Caco-2 (cell line): ENCODE measurements around the gene ST3GAL3. TPM values are rescaled to one million over a fixed set of nuclear protein-coding genes. Genes with fewer than 3 reads are reported as not detected.

ENCODE experiments used
- BruUV-seq: library from RNA; stranded (reverse); fragments of 400-500 nt; replicated peaks from 2 replicates; lab custom pipeline; 2021; lab: Mats Ljungman, UMichigan
- CTCF ChIA-PET: fragments of 300-600 bp; sonication (Branson Sonifier 250); formaldehyde crosslinking; loops from one replicate; lab custom pipeline; 2022; ENCODE audit warnings: antibody characterized with exemption; lab: Charles Lee
- POLR2A ChIA-PET: fragments of 300-600 bp; sonication (Branson Sonifier 250); formaldehyde crosslinking; loops from one replicate; lab custom pipeline; 2022; ENCODE audit warnings: antibody characterized with exemption; lab: Charles Lee
- DNase-seq, 2 experiments: peaks; one replicate each; pipeline versions ENCODE4 v3.0.0 to v3.0.0-alpha.2; 2020 to 2022
- H3K27me3 ChIP-seq: replicated peaks from 2 replicates; pipeline ENCODE4 v1.6.0; 2011; ENCODE audit warnings: low read length; ENCODE audit not compliant: control insufficient read depth, insufficient read depth
- H3K36me3 ChIP-seq: 2 replicates; pipeline ENCODE4 v1.5.1; 2011; ENCODE audit warnings: low read length; ENCODE audit not compliant: control insufficient read depth, insufficient read depth
- H3K4me1 ChIP-seq: fragments of 250-450 bp; sonication (Bioruptor Pico); 2 replicates; pipeline ENCODE4 v1.5.1; 2020; ENCODE audit warnings: mild to moderate bottlenecking
- H3K4me3 ChIP-seq: 2 replicates; pipeline ENCODE4 v1.5.1; 2011; ENCODE audit warnings: low read depth, mild to moderate bottlenecking, control low read depth, low read length
- H3K9me3 ChIP-seq: fragments of 250-450 bp; sonication (Bioruptor Pico); 2 replicates; pipeline ENCODE4 v1.5.1; 2020; ENCODE audit warnings: mild to moderate bottlenecking, moderate library complexity
- H3K27ac Mint-ChIP-seq: one replicate; pipeline ENCODE4 v1.8.0; 2022; ENCODE audit warnings: mixed read lengths; ENCODE audit not compliant: unreplicated experiment
- H3K27me3 Mint-ChIP-seq: one replicate; pipeline ENCODE4 v1.8.0; 2022; ENCODE audit warnings: mixed read lengths; ENCODE audit not compliant: insufficient read depth, unreplicated experiment
- H3K36me3 Mint-ChIP-seq: one replicate; pipeline ENCODE4 v1.8.0; 2022; ENCODE audit warnings: mild to moderate bottlenecking, mixed read lengths; ENCODE audit not compliant: insufficient read depth, unreplicated experiment
- H3K4me1 Mint-ChIP-seq: one replicate; pipeline ENCODE4 v1.8.0; 2022; ENCODE audit warnings: low read depth, mixed read lengths; ENCODE audit not compliant: unreplicated experiment
- H3K4me3 Mint-ChIP-seq: one replicate; pipeline ENCODE4 v1.8.0; 2022; ENCODE audit warnings: mild to moderate bottlenecking, moderate library complexity, mixed read lengths; ENCODE audit not compliant: unreplicated experiment
- H3K9me3 Mint-ChIP-seq: one replicate; pipeline ENCODE4 v1.8.0; 2022; ENCODE audit warnings: mixed read lengths; ENCODE audit not compliant: unreplicated experiment
- CTCF ChIP-seq, 2 experiments: fragments of 200-600 bp in 1 of 2; IDR thresholded peaks; 1 replicate in 1 of 2; 2 replicates in 1 of 2; pipeline versions ENCODE4 v1.5.1 to v1.8.0; 2011 to 2022; ENCODE audit warnings: antibody characterized with exemption in 1 of 2, control low read depth in 1 of 2, inconsistent platforms in 1 of 2, low read depth in 1 of 2, low read length in 1 of 2, mild to moderate bottlenecking in 1 of 2, moderate library complexity in 1 of 2; ENCODE audit not compliant: insufficient read depth in 1 of 2, severe bottlenecking in 1 of 2, unreplicated experiment in 1 of 2
- intact Hi-C: fragments of 100-400 bp; cut with micrococcal nuclease; formaldehyde crosslinking; loops from one replicate; pipeline ENCODE4 v1.10.0; 2022; ENCODE audit not compliant: unreplicated experiment
- total RNA-seq: library from RNA; stranded (reverse); gene quantifications from 2 replicates; pipeline ENCODE4 v1.2.3, GENCODE V29; 2022

Gene ST3GAL3
- total RNA-seq, 1 experiment from 2014 or later, result 5.6 TPM

- H3K4me1 Mint-ChIP-seq, result peaks cover 8% of the 10 kb centered on the region
- no peaks in the 10 kb centered on the region for H3K9me3 Mint-ChIP-seq
- no peak overlapping the region for H3K4me3 Mint-ChIP-seq
- Histone ChIP-seq H3K4me1 (peaks cover 10% of the 10 kb centered on the region; the same call in 1 of the 2 replicates), H3K9me3 (no peaks in the 10 kb centered on the region), H3K27me3 (no peaks in the 10 kb centered on the region), H3K36me3 (no peaks in the 10 kb centered on the region), H3K4me3 (no peak overlapping the region)
- intact Hi-C loops, result no loop called here
- POLR2A ChIA-PET, result no interaction called here
- no peaks in the 10 kb centered on the region for H3K27me3 Mint-ChIP-seq
- CTCF ChIA-PET, result no interaction called here
- TF ChIP-seq CTCF (IDR thresholded peaks at IDR 0.05; ENCODE audit: insufficient read depth in 1 of 2, low read depth in 1 of 2, low read length in 1 of 2, severe bottlenecking in 1 of 2, unreplicated experiment in 1 of 2), result no peak
- no TSS peak for BruUV-seq
- no peaks in the 10 kb centered on the region for H3K36me3 Mint-ChIP-seq
- DNase-seq, result no peak
- no peak overlapping the region for H3K27ac Mint-ChIP-seq
Observed at GRCh38 chr1:43824795-43825194, 117.5 kb downstream of the ST3GAL3 start.

GRCh38 chr1:43828574-43828973, 121.2 kb downstream of the ST3GAL3 start:
- H3K4me1 Mint-ChIP-seq, result no peaks in the 10 kb centered on the region
- no peak for TF ChIP-seq CTCF (IDR thresholded peaks at IDR 0.05; ENCODE audit: insufficient read depth in 1 of 2, low read depth in 1 of 2, low read length in 1 of 2, severe bottlenecking in 1 of 2, unreplicated experiment in 1 of 2)
- H3K9me3 Mint-ChIP-seq, result no peaks in the 10 kb centered on the region
- no peak for DNase-seq
- no TSS peak for BruUV-seq
- H3K27ac Mint-ChIP-seq, result no peak overlapping the region
- no peak overlapping the region for H3K4me3 Mint-ChIP-seq
- Histone ChIP-seq H3K36me3 (no peaks in the 10 kb centered on the region), H3K4me3 (no peak overlapping the region), H3K27me3 (no peaks in the 10 kb centered on the region), H3K9me3 (no peaks in the 10 kb centered on the region), H3K4me1 (no peaks in the 10 kb centered on the region)
- ChIA-PET POLR2A (no interaction called here), CTCF (no interaction called here)
- intact Hi-C loops, result no loop called here
- no peaks in the 10 kb centered on the region for H3K27me3 Mint-ChIP-seq
- H3K36me3 Mint-ChIP-seq, result no peaks in the 10 kb centered on the region

- CTCF ChIA-PET, result no interaction called here
- Histone ChIP-seq H3K4me1 (no peaks in the 10 kb centered on the region), H3K36me3 (no peaks in the 10 kb centered on the region), H3K27me3 (no peaks in the 10 kb centered on the region), H3K9me3 (no peaks in the 10 kb centered on the region), H3K4me3 (no peak overlapping the region)
- Mint-ChIP-seq H3K4me1 (no peaks in the 10 kb centered on the region), H3K27me3 (no peaks in the 10 kb centered on the region), H3K27ac (no peak overlapping the region), H3K36me3 (no peaks in the 10 kb centered on the region), H3K9me3 (no peaks in the 10 kb centered on the region), H3K4me3 (no peak overlapping the region)
- no peak for DNase-seq
- POLR2A ChIA-PET, result no interaction called here
- TF ChIP-seq CTCF (IDR thresholded peaks at IDR 0.05; ENCODE audit: insufficient read depth in 1 of 2, low read depth in 1 of 2, low read length in 1 of 2, severe bottlenecking in 1 of 2, unreplicated experiment in 1 of 2), result no peak
- no TSS peak for BruUV-seq
- intact Hi-C loops, result no loop called here
Observed at GRCh38 chr1:43830802-43831201, 123.5 kb downstream of the ST3GAL3 start.
